Prostate gland (tissue), 2 donors: ENCODE data around the gene TLCD3B.

Experiments used
- CTCF ChIP-seq, 4 experiments: fragments of 200-600 bp in 2 of 4; fragments of 450-650 bp in 2 of 4; sonication (generic) in 2 of 4; IDR thresholded peaks; 1 replicate in 3 of 4; 2 replicates in 1 of 4; pipeline ENCODE4 v1.5.1; 2016 to 2019; ENCODE audit warnings: antibody characterized with exemption in 4 of 4, mild to moderate bottlenecking in 2 of 4, moderate library complexity in 2 of 4
- POLR2A ChIP-seq: fragments of 450-650 bp; IDR thresholded peaks from one replicate; pipeline ENCODE4 v1.6.1; 2016; ENCODE audit warnings: antibody characterized with exemption, mild to moderate bottlenecking
- POLR2AphosphoS5 ChIP-seq: sonication (generic); formaldehyde crosslinking; IDR thresholded peaks from one replicate; pipeline ENCODE4 v1.6.1; 2017; ENCODE audit warnings: antibody characterized with exemption

GRCh38 chr16:30033270-30033669 is 2.2 kb upstream of the TLCD3B start:
- TF ChIP-seq CTCF (IDR thresholded peaks at IDR 0.05), result no peak
- TF ChIP-seq POLR2A, result no peak
- TF ChIP-seq POLR2AphosphoS5, result no peak
